K562 (cell line): ENCODE measurements around the gene CNKSR1. TPM values are rescaled to one million over a fixed set of nuclear protein-coding genes. Genes with fewer than 3 reads are reported as not detected.

Source experiments
- ATAC-seq: fragments of 200-7000 bp; cut with Tn5 transposase; 3 replicates; pipeline ENCODE4 v1.9.1; 2020; ENCODE audit warnings: moderate library complexity
- BruUV-seq: library from RNA; stranded (reverse); fragments of 400-500 nt; replicated peaks from 2 replicates; lab custom pipeline; 2021; lab: Mats Ljungman, UMichigan
- CTCF ChIA-PET: fragments of 300-600 bp; formaldehyde crosslinking; extraction: SDS; loops from one replicate; lab custom pipeline; 2021; ENCODE audit warnings: low intra/inter-chr PET ratio; lab: Yijun Ruan, JAX
- POLR2A ChIA-PET: fragments of 300-600, 350-650 bp; sonication (Branson Sonifier 250); formaldehyde crosslinking; extraction: SDS; loops from one replicate; lab custom pipeline; 2021; ENCODE audit warnings: antibody characterized with exemption, inconsistent platforms; lab: Yijun Ruan, JAX
- DNase-seq, 4 experiments: peaks; one replicate each; pipeline versions ENCODE4 v3.0.0 to v3.0.0-alpha.2; 2011 to 2018; ENCODE audit warnings: low spot score in 3 of 4, mixed read lengths in 3 of 4; ENCODE audit errors: extremely low read depth in 1 of 4
- FAIRE-seq: peaks from 2 replicates; lab custom pipeline; 2011; peaks lifted over from hg19 to GRCh38; lab: Jason Lieb, UNC
- H2AFZ ChIP-seq: 2 replicates; pipeline ENCODE4 v1.6.0; 2011; ENCODE audit warnings: low read depth, low read length, control low read depth, inconsistent platforms
- H3K27ac ChIP-seq: fragments of 200-600 bp; 3 replicates; pipeline ENCODE4 v1.8.0; 2011; ENCODE audit warnings: low read depth, mild to moderate bottlenecking, control low read depth, inconsistent platforms, low read length, moderate library complexity, mixed read lengths; ENCODE audit errors: extremely low read depth
- H3K27me3 ChIP-seq, 2 experiments: fragments of 300-600 bp in 1 of 2; 2 replicates in 1 of 2; 3 replicates in 1 of 2; pipeline versions ENCODE4 v1.6.0 to v1.8.0; 2011; ENCODE audit warnings: inconsistent platforms in 2 of 2, low read length in 2 of 2, mild to moderate bottlenecking in 1 of 2, mixed read lengths in 1 of 2, moderate library complexity in 1 of 2; ENCODE audit not compliant: control insufficient read depth in 2 of 2, insufficient read depth in 2 of 2
- H3K36me3 ChIP-seq: fragments of 300-600 bp; 3 replicates; pipeline ENCODE4 v1.8.0; 2011; ENCODE audit warnings: mild to moderate bottlenecking, low read length, inconsistent platforms; ENCODE audit not compliant: control insufficient read depth, insufficient read depth
- H3K4me1 ChIP-seq, 2 experiments: fragments of 200-600 bp in 1 of 2; replicated peaks in 1 of 2; 2 replicates in 1 of 2; 3 replicates in 1 of 2; pipeline versions ENCODE4 v1.5.1 to v1.8.0; 2011; ENCODE audit warnings: inconsistent platforms in 2 of 2, low read length in 2 of 2, mild to moderate bottlenecking in 1 of 2, mixed read lengths in 1 of 2, moderate library complexity in 1 of 2; ENCODE audit not compliant: control insufficient read depth in 2 of 2, insufficient read depth in 2 of 2
- H3K4me2 ChIP-seq: 2 replicates; pipeline ENCODE4 v1.6.1; 2011; ENCODE audit warnings: low read length, control low read depth, inconsistent platforms, mixed read lengths; ENCODE audit not compliant: insufficient read depth
- H3K4me3 ChIP-seq: fragments of 200-600 bp; sonication (generic), shearing (Covaris generic); 2 replicates; pipeline ENCODE4 v1.5.1; 2016; ENCODE audit warnings: control low read depth, inconsistent platforms
- H3K79me2 ChIP-seq: fragments of 200-600 bp; 3 replicates; pipeline ENCODE4 v1.8.0; 2011; ENCODE audit warnings: low read length, inconsistent platforms; ENCODE audit not compliant: control insufficient read depth, insufficient read depth
- H3K9ac ChIP-seq, 2 experiments: 2 replicates each; pipeline versions ENCODE4 v1.6.0 to v1.6.1; 2011; ENCODE audit warnings: low read depth in 2 of 2, low read length in 2 of 2, control low read depth in 1 of 2, inconsistent platforms in 1 of 2, mild to moderate bottlenecking in 1 of 2, mixed read lengths in 1 of 2; ENCODE audit not compliant: insufficient read depth in 1 of 2
- H3K9me1 ChIP-seq: one replicate; pipeline ENCODE4 v1.6.0; 2011; ENCODE audit warnings: inconsistent platforms, mild to moderate bottlenecking, low read length, moderate library complexity; ENCODE audit not compliant: control insufficient read depth, insufficient read depth
- H3K9me3 ChIP-seq: replicated peaks from 2 replicates; pipeline ENCODE4 v1.5.1; 2011; ENCODE audit warnings: low read depth, low read length, inconsistent platforms; ENCODE audit not compliant: control insufficient read depth, insufficient read depth
- H4K20me1 ChIP-seq: replicated peaks from 2 replicates; pipeline ENCODE4 v1.6.1; 2011; ENCODE audit warnings: low read length, inconsistent platforms, mixed read lengths; ENCODE audit not compliant: control insufficient read depth, insufficient read depth
- ADNP ChIP-seq: fragments of 200-800 bp; sonication (Bioruptor generic); IDR thresholded peaks from 2 replicates; pipeline ENCODE4 v1.6.1; 2016; ENCODE audit warnings: missing genetic modification characterization, missing compliant biosample characterization
- BCOR ChIP-seq: fragments of 450-650 bp; IDR thresholded peaks from 2 replicates; pipeline ENCODE4 v1.6.1; 2016
- CHD4 ChIP-seq: fragments of 200-600 bp; sonication (generic); IDR thresholded peaks from 3 replicates; pipeline ENCODE4 v1.6.1; 2012; ENCODE audit warnings: low read depth, mild to moderate bottlenecking, mixed read lengths, low read length, inconsistent platforms; ENCODE audit not compliant: insufficient read depth, insufficient replicate concordance, poor library complexity, severe bottlenecking
- CSDE1 ChIP-seq, 2 experiments: fragments of 450-650 bp; IDR thresholded peaks; 2 replicates each; pipeline ENCODE4 v1.6.1; 2016; ENCODE audit warnings: mild to moderate bottlenecking in 1 of 2
- KDM1A ChIP-seq, 2 experiments: fragments of 450-650 bp; IDR thresholded peaks; 2 replicates each; pipeline ENCODE4 v1.6.1; 2016; ENCODE audit warnings: mild to moderate bottlenecking in 2 of 2
- KLF10 ChIP-seq: fragments of 250-450 bp; sonication (Bioruptor Pico); IDR thresholded peaks from 2 replicates; pipeline ENCODE4 v1.6.1; 2021; ENCODE audit warnings: matching md5 sums
- NFE2L1 ChIP-seq: fragments of 450-650 bp; IDR thresholded peaks from 2 replicates; pipeline ENCODE4 v1.6.1; 2016; ENCODE audit warnings: missing genetic modification characterization, low read depth, mild to moderate bottlenecking, missing compliant biosample characterization, moderate library complexity, borderline replicate concordance
- RBM25 ChIP-seq: fragments of 200-400 bp; formaldehyde crosslinking; IDR thresholded peaks from 2 replicates; pipeline ENCODE4 v1.6.1; 2018; ENCODE audit warnings: low read length, low read depth, moderate library complexity; ENCODE audit not compliant: severe bottlenecking
- SIRT6 ChIP-seq: IDR thresholded peaks from one replicate; pipeline ENCODE4 v1.6.1; 2012; ENCODE audit warnings: low read depth, mild to moderate bottlenecking, control low read depth, inconsistent platforms, low read length, moderate library complexity
- SMC3 ChIP-seq: conservative IDR thresholded peaks from 2 replicates; pipeline ENCODE4 v1.6.1; 2011; ENCODE audit warnings: low read depth, low read length, improper control_type of control experiment; ENCODE audit not compliant: insufficient read depth
- ZNF696 ChIP-seq: fragments of 250-450 bp; sonication (Bioruptor Pico); conservative IDR thresholded peaks from 2 replicates; pipeline ENCODE4 v1.4.0; 2020; ENCODE audit warnings: mild to moderate bottlenecking, moderate library complexity
- WGBS: fragments of 100-300 bp; shearing (Covaris generic); methylation state at CpG from one replicate; pipeline ENCODE4 v1.1.6; 2016; ENCODE audit warnings: low coverage, mixed read lengths; ENCODE audit not compliant: insufficient coverage; ENCODE audit errors: missing lambda C conversion rate; 5-methylcytosine and 5-hydroxymethylcytosine counted together
- in situ Hi-C: fragments of 300-500 bp; cut with MboI; formaldehyde crosslinking; loops from 4 replicates; pipeline ENCODE4 v1.15.0; 2018; ENCODE audit warnings: inconsistent platforms, mixed read lengths
- intact Hi-C: fragments of 100-400 bp; cut with micrococcal nuclease; formaldehyde crosslinking; loops from 2 replicates; pipeline ENCODE4 v1.14.2; 2022
- polyA plus RNA-seq, 8 experiments: library from polyadenylated mRNA; depleted of rRNA in 4 of 8; stranded (reverse) in 5 of 8; unstranded in 3 of 8; fragments of >200 nt; fragmentation: Nextera tagmentation in 2 of 8; fragmentation: Illumina TruSeq in 1 of 8; extraction: Ambion mirVana in 2 of 8; extraction: Trizol in 1 of 8; gene quantifications; 2 replicates each; pipeline versions ENCODE4 v1.2.1 to v1.2.3, GENCODE V29; 2011 to 2014; ENCODE audit warnings: inconsistent platforms in 1 of 8, missing spikeins in 1 of 8
- total RNA-seq, 7 experiments: library from RNA; depleted of rRNA in 6 of 7; stranded (reverse); fragments of >200 nt in 6 of 7; fragmentation: Illumina TruSeq in 2 of 7; extraction: Trizol in 2 of 7; gene quantifications; 2 replicates each; pipeline versions ENCODE4 v1.2.1 to v1.2.3, GENCODE V29; 2011 to 2021; ENCODE audit warnings: low replicate concordance in 1 of 7
- TF ChIP-seq, protein P1 (sequence below): fragments of 250-450 bp; sonication (Bioruptor Pico); IDR thresholded peaks from 2 replicates; pipeline ENCODE4 v1.9.0; 2021; ENCODE audit warnings: mild to moderate bottlenecking, inconsistent platforms

The CNKSR1 gene
- total and polyA plus RNA-seq, 9 of the 15 experiments (the other 6 are each of a cell fraction or from before 2014, with no cell fraction given): 0.03 to 2.8 (median 1.1) TPM

DNA sequence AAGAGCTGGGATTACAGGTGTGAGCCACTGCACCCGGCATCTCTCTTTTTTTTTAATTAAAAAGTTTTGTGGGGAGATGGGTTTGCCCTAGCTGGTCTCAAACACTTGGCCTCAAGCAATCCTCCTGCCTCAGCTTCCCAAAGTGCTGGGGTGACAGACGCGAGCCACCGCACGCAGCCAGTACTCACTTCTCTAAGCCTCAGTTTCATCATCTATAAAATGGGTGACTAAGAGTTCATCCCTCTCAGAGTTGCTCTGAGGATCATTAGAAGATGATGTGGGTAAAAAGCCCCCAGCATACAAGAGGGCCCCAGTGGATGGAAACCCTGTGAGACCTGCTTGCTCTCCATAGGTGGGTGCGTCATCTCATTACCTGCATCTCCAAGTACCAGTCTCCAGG lies 10.6 kb downstream of the CNKSR1 start:
- peak; percentile 69 for TF ChIP-seq BCOR
- peak; percentile 34 for TF ChIP-seq CHD4
- no peak for TF ChIP-seq ZNF696 (CRISPR knock-in tag)
- no peak for TF ChIP-seq SMC3
- TF ChIP-seq KDM1A (IDR thresholded peaks at IDR 0.05): peak; percentile 36 to 53; a peak in 2 of 4 replicates
- TF ChIP-seq CSDE1 (IDR thresholded peaks at IDR 0.05): no peak
- TF ChIP-seq KLF10 (CRISPR knock-in tag): no peak
- TF ChIP-seq NFE2L1 (tag): no peak
- no peak for TF ChIP-seq SIRT6
- peak; percentile 74 for TF ChIP-seq RBM25
- peak; percentile 58; the same call in 1 of the 2 replicates for TF ChIP-seq ADNP
- TF ChIP-seq, protein P1, sequence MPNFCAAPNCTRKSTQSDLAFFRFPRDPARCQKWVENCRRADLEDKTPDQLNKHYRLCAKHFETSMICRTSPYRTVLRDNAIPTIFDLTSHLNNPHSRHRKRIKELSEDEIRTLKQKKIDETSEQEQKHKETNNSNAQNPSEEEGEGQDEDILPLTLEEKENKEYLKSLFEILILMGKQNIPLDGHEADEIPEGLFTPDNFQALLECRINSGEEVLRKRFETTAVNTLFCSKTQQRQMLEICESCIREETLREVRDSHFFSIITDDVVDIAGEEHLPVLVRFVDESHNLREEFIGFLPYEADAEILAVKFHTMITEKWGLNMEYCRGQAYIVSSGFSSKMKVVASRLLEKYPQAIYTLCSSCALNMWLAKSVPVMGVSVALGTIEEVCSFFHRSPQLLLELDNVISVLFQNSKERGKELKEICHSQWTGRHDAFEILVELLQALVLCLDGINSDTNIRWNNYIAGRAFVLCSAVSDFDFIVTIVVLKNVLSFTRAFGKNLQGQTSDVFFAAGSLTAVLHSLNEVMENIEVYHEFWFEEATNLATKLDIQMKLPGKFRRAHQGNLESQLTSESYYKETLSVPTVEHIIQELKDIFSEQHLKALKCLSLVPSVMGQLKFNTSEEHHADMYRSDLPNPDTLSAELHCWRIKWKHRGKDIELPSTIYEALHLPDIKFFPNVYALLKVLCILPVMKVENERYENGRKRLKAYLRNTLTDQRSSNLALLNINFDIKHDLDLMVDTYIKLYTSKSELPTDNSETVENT (CRISPR knock-in tag): no peak
- TF ChIP-seq, all 486 proteins: peak for 5
- no TSS peak for BruUV-seq
- Histone ChIP-seq H3K36me3 (no peaks in the 10 kb centered on the region), H3K4me2 (no peak overlapping the region), H3K9ac (no peak overlapping the region), H2AFZ (no peak overlapping the region), H3K79me2 (no peaks in the 10 kb centered on the region), H3K9me3 (no peaks in the 10 kb centered on the region), H3K9me1 (no peaks in the 10 kb centered on the region), H3K4me3 (no peak overlapping the region), H3K27ac (no peak overlapping the region), H3K4me1 (peaks cover 0 to 27% of the 10 kb centered on the region in 2 experiments; a peak in 2 of 5 replicates), H3K27me3 (no peaks in the 10 kb centered on the region), H4K20me1 (0 out of 2 replicates have a peak, but pooled peaks cover 6% of the 10 kb centered on the region)
- CTCF ChIA-PET: no interaction called here
- no peak for DNase-seq
- 85% methylated on average over 6 of the region's 6 CpGs for WGBS
- FAIRE-seq: no peak
- POLR2A ChIA-PET: interaction anchor here (0.6 kb wide), 1 partner anchor 277 kb away, joined by 3 read pairs; no protein-coding TSS in a partner anchor
- intact Hi-C loops: no loop called here
- in situ Hi-C loops: no loop called here
- ATAC-seq: no peak
